ENCODE results near the gene ERFL. TPM values are rescaled to one million over a fixed set of nuclear protein-coding genes. Genes with fewer than 3 reads are reported as not detected.
"Not testable (repeated sequence)": the region's sequence is repeated elsewhere in the genome, so short reads cannot be mapped to it uniquely, and the experiment has no call there.

ERFL gene
- total RNA-seq, 1 experiment from 2014 or later, result not detected

DNA sequence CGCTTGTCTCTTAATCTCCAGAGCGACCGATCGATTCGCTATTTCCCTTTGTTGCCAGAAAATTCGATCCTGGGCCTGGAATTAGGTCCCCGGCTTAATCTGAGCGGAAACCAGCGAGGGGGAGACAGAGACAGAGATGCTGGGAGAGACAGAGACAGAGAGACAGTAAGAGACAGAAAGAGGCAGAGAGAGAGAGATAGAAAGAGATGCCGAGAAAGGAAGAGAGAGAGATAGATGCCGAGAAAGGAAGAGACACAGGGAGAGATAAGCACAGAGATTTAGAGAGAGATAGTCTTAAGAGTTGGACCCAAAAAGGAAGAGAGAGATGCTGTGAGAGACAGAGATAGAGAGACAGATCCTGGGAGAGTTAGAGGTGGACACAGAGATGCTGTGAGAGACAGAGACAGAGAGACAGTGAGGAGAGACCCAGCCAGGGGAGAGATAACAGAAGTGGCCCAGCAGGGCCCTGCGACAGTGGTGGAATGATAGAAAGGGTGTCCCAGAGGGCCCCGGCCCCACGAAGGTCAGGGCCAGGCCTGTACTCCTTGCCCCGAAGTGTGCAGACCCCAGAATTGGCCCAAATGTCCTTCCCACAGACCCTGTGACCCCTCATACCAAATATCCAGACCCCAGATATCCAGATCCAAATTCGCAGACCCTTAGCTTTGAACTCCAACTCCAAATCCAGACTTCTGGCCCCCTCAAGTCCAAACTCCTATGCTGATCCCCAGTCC, 1.3 kb downstream of the ERFL start:
- no peak for DNase-seq (ENCODE audit: low read depth)

DNA sequence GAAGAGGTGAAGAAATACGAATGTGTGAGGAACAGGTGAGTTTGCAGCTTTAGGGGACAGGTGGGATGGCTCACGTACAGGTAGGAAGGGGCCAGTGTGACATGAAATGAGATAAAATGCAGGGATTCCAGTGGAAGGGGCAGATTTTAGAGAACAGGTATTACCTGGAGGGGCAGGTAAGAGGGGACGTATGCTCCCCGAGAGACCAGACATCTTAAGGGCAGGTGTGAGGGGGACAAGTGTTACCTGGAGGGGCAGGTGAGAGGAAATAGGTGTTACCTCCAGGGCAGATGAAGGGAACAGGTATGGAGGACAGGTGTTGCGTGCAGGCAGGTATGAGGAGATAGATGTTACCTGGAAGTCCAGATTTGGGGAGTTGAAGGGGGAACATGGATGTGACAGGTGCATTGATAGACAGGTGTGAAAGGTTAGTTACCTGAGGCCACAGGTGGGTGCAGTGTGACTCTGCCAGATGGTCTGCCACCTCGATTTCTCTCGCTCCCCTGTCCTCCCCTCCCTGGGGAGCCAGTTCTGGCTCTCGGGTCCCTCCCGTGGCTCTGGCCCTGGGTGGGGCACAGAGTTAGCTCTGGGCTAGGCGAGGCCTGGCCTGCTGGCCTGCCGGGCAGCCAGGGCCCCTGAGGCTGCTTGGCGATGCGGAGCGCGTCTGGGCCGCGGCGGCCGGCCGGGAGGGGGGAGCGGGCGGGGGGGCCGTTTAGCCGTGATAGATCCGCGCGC, 2.1 kb downstream of the ERFL start:
- no peak for DNase-seq (ENCODE audit: low read depth)

DNA sequence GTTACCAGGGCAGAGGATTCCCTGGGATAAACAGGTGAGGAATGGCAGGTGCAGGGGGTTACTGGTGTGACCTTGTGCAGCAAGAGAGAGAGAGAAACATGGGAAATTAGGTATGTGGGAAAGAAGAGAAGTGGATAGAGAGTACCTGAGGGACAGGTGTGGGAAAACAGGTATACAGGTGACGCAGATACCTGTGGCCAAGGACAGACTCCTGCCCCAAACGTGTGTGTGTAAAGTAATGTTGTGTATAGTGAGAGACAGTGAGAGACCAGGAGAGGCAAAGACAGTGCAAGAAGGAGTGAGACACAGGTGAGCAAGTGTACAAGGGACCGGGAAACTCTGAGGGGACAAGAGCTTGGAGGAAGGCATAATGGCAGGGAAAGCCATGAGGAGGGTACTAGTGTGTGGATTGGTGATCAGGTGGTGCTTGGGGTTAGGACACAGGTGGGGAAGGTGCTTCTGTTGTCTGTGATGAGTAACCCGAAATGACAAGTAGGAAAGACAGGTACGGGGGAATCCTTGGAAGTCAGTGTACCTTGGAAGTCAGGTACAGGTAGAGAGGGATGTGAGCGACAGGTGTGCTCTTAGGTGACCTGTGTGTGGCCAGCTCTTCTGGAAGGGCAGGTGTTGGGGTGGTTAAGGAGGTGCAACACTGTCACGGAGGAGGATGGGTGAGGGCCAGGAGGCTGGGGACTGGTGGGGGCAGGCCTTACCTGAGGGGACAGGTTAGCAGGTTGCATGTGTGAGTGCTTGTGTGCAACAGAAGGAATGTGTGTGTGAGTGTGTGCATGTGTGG, 2.8 kb downstream of the ERFL start:
- DNase-seq (ENCODE audit: low read depth), result no peak

DNA sequence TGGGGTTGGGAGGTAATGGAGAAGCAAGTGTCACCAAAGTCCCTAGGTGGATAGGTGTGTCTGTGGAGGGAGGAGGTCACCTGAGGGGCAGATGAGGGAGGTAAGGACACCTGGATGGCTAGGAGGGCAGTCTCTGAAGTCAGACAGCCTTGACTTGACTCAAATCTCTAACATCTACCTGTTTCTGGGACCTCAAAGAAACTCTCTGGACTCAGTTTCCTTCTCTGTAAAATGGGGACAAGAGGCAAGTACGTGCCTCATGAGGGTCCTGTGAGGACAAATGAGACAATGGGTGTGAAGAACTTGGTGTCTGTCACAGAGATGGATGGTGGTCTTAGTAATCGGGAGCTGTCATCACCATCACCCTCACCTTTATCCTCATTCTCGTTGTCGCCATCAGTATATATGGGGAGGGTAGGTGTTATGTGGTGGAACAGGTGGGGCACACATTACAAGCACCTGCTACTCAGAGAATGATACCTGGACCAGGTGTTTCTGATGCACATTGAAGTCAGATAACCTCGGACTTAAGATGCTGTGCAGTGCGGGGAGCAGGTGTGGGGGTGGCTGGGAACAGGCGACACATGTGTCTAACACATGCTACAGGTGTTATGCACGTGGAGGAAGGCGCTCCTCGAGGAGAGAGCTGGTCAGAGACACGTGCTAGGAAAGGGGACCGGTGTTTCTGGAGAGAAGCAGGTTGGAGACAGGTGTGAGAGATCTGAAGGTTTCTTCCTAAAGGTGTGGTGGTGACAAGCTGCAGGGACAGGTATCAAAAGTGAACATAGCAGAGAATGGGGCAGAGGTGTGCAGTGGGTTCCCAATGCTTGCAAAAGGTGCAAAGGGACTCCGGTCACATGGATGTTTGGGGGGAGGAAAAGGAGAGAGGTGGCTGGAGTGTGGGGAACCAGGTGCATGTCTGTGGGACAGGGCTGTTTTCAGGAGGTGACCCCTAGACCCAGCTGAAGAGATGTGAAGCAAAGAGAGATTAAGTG, 3.8 kb downstream of the ERFL start:
- no peak for DNase-seq (ENCODE audit: low read depth)

DNA sequence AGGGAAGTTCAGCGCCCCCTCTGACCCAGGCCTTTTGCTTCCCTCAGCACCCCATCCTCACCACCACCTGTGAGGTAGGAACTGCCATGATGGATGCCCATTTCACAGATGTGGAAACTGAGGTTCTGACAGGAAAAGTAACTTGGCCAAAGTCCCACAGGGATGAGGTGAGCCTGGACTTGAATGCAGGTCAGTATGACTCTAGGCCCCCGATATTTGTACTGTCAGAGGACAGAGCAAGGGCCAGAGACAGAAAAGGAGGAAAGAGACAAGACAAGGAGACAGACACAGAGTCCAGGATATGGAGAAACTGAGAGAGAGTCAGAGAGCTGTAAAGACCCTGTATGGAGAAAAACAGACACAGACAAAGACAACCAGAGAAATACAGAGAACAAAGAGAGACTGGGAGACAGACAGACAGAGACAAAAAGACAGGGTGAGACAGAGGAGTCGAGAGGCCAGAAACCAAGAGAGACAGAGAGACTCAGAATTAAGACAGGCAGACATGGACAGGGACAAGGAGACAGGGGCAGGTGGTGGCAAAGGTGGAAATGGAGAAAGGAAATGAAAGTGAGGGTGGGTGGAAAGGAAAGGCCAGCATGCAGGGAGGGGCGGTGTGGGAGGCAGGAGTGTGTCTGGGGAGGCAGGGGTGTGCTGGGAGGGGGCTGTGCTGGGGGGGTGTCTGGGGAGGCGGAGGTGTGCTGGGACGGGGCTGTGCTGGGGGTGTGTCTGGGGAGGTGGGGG, 5.0 kb downstream of the ERFL start:
- DNase-seq (ENCODE audit: low read depth), result no peak

DNA sequence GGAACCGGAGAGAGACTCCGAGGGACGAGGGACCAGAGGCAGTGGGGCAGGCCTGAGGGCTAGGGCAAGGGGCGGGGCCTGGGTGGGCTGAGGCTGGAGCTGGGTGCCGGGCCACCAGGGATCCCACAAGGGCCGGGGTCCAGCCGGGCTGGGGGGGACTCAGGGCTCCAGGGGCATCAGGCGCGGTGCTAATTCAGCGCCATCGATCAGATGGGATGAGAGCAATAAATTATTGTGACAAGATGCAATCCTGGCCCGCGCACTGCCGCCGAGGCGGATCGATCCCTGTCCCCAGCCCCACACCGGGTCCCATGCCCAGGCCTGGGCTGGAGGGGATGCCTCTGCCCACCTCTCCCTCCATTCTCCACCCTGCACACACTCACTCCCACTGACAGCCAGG, 5.7 kb downstream of the ERFL start:
- DNase-seq (ENCODE audit: low read depth), result no peak

DNA sequence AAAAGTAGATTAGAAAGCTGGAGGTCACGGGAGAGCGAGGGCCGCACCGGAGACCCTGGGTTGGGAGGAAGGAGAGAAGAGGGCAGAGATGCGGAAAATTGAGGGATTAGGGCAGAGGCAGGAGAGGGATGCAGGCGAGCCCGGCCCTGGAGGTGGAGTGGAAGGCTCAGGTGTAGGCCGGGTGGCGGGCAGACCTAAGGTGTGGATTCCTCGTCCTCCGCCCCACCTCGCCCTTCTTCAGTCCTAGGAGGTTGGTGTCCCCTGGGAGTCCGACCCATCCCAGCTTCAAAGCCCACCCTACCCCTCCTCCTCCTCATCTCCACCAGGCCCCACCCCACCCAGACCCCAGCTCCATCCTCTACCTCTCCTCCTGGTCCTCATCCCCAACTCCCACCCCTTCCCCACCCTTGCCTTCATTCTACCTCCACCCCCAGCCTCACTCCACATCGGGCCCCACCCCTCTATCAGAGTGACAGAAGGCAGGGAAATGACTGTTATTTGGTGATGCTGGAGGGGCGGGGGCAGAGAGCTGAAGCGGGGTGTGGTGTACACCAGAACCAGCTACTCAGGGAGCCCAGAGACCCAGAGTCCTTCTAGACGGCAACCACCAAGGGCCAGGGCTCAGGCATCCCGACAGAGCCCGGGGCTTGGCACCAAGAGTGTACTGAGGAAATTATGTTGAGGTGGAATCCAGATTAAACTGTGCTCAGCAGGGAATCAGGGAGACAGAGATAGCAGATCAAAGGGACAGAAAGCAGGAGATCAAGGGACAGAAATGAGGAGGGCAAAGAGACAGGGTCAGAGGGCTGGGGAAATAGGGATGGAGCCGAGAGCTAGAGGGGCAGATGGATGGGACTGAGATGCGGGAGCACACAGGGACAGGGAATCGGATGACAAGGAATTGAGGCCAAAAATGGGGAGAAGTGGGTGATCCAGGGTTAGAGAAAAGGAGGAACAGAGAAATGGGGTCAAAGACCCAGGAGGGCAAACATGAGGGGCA, 6.4 kb downstream of the ERFL start:
- DNase-seq (ENCODE audit: low read depth), result no peak

DNA sequence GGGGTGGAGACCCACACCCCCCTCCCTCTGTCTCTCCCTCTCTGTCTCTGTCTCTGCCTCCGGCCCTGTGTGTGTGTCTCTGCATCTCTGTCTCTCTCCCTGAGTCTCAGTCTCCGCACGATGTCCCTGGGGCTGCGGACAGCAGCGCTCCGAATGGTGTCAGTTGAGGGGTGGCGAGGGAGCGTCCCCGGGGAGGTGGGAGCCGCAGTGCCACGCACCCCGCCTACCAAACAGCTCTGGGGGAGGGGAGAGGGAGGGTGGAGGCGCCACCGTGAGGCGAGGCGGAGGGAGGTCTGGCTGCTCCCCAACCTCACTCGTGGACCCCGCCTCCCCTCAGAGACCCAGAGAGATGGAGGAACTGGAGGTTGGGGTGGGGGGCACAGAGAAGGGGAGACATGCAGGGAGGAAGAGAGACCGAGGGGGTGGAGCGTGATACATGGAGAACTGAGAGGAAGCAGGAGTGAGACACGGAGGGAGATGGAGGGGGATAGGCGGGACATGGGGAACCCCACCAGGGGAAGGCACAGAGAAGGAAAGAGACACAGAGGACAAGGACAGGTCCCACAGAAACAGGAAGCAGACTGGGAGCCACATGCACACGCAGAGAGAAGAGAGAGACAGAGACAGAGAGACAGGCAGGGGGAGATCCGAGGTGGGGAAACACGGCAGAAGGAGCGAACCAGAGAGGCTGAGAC, 7.2 kb downstream of the ERFL start:
- DNase-seq (ENCODE audit: low read depth), result no peak

DNA sequence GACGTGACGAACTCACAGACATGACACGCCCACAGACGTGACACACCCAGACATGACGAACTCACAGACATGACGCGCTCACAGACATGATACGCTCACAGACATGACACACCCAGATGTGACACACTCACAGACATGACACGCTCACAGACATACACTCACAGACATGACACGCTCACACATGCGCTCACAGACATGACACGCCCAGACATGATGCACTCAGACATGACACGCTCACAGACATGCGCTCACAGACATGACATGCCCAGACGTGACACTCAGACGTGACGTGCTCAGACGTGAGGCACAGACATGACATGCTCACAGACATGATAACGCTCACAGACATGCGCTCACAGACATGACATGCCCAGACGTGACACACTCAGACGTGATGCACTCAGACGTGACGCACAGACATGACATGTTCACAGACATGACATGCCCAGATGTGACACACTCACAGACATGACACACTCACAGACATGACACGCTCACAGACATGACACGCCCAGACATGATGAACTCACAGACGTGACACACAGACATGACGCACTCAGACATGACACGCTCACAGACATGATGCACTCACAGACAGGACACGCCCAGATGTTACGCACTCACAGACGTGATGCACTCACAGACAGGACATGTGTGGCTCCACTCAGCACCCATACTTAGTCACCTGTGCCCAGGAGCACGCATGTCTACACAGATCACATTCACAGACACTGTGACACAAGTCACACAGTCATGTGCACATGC, 8.1 kb downstream of the ERFL start:
- no peak for DNase-seq (ENCODE audit: low read depth)

DNA sequence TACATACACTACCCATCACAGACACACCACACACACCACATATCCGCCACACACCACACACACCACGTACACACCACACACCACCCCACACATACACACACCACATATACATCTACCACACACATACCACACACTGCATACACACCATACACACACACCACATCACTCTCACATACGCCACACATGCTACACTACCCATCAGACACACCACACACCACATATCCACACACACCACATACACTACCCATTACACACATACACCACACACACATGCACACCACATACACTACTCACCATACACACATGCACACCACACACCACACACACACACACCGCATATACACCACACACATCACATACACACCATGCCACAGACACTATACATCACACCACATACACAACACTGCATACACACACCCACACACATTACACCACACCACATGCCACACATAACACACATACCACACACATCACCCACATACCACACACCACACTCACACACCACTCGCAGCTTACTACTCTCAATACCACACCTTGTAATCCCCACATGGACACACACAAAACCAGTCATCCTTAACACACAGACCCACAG, 9.5 kb downstream of the ERFL start:
- no peak for DNase-seq (ENCODE audit: low read depth)

DNA sequence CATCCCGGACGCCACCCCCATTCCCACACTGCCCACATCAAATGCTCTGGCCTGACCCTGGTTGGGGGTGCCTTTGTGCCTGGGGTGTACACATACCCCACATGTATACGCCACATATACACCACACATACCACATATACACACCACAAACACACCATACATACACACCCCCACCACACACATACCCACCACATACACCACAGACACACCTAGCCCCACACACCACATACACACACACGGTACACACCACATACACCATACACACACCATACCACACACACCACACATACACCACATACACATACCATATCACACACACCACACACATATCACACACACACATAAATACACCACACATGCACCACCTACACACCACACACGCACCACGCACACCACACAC, 10.2 kb downstream of the ERFL start:
- DNase-seq (ENCODE audit: low read depth), result no peak

DNA sequence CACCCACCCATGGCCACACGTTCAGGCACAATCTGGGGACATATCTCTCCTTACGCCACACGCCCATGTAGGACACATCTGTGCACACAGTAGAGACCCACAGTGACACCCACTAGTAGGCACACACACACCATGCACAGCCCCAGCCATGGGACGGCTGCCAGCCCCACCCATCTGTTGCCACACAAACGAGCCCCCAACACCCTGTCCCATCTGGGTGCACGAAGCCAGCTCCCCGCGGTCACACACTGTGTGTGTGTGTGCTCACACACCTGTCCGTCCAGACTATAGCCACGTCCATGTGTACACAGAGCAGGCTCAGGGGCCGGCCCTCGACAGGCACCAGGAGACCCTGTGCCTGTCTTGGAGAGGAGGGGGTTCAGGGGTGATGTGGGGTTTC, 10.6 kb downstream of the ERFL start:
- DNase-seq (ENCODE audit: low read depth), result no peak

DNA sequence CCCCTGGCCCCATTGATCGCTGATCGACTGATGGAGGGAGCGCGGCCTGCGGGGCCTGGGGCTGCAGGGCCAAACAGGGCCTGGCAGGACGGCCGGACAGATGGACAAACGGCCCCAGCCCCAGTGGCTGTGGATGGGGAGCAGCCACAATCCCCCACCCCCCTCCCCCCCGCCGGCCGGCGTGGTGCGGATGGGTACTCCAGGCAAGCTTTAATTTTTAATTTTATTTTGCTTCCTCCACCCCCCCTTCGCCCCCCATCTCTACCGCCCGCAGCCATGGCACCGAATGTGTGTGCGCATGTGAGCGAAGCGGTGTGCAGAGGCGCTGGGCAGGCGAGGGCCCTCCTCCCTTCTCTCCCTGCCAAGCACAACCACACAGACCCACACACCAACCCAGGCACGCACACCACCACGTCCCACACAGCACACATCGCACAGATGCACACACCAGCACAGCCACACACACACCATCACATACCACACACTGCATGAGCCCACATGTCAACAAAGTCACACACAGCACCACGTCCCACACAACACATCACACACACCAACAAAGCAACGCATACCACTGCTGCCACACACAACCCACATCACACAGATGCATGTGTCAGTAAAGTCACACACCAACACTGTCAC, 12.4 kb downstream of the ERFL start:
- DNase-seq (ENCODE audit: low read depth), result no peak

DNA sequence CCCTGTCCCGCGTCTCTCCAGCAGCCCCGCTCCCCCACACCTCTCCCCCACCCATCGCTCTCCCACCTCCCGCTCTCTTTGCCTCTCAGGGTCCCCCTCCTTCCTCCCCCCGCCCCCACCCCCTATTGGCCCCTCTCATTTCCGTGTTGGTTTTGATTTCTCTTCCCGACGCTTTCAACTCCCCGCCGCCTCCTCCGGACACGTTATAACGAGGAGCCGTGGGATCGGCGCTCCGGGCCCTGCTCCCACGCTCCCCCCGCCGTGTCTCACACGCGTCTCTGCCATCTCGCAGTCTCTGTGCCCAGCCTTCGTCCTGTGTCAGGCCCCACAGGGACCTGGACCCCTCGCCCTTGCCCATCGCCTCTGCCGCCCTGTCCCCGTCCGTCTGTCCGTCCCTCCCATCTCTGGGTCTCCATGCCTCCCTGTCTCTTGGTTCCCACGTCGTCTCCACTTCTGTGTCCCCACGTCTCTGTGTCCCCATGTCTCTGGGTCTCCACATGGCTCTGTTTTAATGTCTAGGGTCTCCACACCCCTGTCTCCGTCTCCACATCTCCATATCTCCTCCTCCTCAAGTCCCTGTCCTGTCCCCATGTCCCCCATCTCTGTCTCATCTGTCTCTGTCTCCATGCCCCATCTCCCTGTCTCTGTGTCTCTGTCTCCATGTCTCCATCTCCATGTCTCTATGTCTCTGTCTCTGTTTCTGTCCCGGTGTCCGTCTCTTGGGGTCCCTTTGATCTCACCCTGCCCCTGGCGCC, 13.1 kb downstream of the ERFL start:
- no peak for DNase-seq (ENCODE audit: low read depth)

DNA sequence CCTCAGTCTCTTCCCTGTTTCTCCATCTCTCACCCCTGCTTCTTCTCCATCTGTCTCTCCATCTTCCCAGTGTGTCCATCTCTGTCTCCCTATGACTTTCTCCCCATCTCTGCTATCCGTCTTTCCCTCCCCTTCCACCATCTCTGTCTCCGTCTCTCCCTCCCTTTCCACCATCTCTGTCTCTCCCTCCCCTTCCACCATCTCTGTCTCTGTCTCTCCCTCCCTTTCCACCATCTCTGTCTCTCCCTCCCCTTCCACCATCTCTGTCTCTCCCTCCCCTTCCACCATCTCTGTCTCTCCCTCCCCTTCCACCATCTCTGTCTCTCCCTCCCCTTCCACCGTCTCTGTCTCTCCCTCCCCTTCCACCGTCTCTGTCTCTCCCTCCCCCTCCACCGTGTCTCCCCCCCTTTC, 13.8 kb downstream of the ERFL start:
- DNase-seq (ENCODE audit: low read depth), result not testable (repeated sequence)

Measured in Daoy (cell line).